ENCODE results near the gene APC2.
"Not testable (repeated sequence)": the region's sequence is repeated elsewhere in the genome, so short reads cannot be mapped to it uniquely, and the experiment has no call there.

APC2 gene

DNA sequence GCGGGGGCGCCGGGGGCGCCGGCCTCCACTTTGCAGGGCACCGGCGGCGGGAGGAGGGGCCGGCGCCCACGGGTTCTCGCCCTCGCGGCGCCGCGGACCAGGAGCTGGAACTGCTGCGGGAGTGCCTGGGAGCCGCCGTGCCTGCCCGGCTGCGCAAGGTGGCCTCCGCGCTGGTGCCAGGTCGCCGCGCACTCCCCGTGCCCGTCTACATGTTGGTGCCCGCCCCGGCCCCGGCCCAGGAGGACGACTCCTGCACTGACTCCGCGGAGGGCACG is 17.2 kb downstream of the APC2 start:
- DNase-seq = no peak

DNA sequence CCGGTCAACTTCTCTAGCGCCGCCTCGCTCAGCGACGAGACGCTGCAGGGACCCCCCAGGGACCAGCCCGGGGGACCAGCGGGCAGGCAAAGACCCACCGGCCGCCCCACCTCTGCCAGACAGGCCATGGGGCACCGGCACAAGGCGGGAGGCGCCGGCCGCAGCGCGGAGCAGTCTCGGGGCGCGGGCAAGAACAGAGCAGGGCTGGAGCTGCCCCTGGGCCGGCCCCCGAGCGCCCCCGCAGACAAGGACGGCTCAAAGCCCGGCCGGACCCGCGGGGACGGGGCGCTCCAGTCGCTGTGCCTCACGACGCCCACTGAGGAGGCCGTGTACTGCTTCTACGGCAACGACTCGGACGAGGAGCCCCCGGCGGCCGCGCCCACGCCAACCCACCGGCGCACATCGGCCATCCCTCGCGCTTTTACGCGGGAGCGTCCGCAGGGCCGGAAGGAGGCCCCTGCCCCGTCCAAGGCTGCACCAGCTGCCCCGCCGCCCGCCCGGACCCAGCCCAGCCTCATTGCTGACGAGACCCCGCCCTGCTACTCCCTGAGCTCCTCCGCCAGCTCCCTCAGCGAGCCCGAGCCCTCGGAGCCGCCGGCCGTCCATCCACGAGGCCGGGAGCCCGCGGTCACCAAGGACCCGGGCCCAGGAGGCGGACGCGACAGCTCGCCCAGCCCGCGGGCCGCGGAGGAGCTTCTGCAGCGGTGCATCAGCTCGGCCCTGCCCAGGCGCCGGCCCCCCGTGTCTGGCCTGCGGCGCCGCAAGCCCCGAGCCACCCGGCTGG is 17.8 kb downstream of the APC2 start:
- DNase-seq = no peak

DNA sequence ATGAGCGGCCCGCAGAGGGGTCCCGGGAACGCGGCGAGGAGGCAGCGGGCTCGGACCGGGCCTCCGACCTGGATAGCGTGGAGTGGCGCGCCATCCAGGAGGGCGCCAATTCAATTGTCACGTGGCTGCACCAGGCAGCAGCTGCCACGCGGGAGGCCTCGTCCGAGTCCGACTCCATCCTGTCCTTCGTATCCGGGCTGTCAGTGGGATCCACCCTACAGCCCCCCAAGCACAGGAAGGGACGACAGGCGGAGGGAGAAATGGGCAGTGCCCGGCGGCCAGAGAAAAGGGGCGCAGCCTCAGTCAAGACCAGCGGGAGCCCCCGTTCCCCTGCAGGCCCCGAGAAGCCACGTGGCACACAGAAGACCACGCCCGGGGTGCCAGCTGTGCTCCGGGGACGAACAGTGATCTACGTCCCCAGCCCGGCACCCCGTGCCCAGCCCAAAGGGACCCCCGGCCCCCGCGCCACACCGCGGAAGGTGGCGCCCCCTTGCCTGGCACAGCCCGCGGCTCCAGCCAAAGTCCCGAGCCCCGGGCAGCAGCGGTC is 18.4 kb downstream of the APC2 start:
- no peak for DNase-seq

DNA sequence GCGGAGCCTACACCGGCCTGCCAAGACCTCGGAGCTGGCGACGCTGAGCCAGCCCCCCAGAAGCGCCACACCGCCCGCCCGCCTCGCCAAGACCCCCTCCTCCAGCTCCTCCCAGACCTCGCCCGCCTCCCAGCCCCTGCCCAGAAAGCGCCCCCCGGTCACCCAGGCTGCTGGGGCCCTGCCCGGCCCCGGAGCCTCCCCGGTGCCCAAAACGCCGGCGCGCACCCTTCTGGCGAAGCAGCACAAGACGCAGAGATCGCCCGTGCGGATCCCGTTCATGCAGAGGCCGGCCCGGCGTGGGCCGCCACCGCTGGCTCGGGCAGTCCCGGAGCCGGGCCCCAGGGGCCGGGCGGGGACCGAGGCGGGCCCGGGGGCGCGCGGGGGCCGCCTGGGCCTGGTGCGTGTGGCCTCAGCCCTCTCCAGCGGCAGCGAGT is 18.9 kb downstream of the APC2 start:
- DNase-seq = no peak

DNA sequence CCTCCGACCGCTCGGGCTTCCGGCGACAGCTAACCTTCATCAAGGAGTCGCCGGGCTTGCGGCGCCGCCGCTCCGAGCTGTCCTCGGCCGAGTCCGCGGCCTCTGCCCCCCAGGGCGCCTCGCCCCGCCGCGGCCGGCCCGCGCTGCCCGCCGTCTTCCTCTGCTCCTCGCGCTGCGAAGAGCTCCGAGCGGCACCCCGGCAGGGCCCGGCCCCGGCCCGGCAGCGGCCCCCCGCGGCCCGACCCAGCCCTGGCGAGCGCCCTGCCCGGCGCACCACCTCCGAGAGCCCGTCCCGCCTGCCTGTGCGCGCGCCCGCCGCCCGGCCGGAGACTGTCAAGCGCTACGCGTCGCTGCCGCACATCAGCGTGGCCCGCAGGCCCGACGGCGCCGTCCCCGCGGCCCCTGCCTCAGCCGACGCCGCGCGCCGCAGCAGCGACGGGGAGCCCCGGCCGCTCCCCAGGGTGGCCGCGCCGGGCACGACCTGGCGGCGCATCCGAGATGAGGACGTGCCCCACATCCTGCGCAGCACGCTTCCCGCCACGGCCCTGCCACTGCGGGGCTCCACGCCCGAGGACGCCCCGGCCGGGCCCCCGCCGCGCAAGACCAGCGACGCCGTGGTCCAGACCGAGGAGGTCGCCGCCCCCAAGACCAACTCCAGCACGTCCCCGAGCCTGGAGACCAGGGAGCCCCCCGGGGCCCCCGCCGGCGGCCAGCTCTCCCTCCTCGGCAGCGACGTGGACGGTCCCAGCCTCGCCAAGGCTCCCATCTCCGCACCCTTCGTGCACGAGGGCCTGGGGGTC is 19.5 kb downstream of the APC2 start:
- DNase-seq = no peak

DNA sequence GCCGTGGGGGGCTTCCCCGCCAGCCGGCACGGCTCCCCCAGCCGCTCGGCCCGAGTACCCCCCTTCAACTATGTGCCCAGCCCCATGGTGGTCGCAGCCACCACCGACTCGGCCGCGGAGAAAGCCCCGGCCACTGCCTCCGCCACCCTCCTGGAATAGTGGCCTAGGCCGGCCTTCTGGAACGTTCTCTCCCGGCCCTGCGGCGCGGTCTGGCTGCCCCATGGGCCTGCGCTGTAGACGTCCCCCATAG is 20.1 kb downstream of the APC2 start:
- DNase-seq = no peak

DNA sequence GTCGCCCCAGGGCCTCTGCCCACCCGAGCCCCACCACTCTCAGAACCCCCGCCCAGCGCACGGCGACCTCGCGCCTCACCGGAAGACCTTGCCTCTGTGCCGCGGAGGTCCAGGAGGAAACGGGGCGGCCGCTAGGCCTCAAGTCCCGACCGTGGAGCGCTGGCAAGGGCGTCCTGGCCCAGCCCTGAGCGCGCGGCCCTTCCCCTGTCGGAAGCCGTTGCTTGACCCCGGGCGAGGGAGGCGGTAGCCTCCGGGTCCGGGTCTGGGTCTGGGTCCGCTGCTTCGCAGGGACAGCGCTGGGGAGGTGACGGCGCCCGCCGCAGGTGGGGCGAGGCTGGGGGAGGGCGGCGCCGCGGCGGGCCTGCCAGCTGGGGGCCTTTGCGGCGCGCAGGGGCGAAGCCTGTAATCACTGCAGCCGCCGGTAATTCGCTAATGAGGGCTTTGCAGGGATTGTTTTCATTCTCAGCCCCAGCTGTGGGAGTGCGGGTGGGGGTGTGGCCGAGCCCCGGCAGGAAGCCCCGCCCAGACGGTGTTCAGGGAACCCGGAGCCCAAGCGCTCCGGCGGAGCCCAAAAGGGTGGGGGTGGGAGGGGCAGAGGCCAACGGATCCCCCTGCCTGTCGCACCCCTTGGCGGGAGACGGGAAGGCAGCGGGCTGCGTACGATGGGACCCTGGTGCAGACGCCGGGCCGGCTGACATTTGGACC is 20.5 kb downstream of the APC2 start:
- DNase-seq = no peak

DNA sequence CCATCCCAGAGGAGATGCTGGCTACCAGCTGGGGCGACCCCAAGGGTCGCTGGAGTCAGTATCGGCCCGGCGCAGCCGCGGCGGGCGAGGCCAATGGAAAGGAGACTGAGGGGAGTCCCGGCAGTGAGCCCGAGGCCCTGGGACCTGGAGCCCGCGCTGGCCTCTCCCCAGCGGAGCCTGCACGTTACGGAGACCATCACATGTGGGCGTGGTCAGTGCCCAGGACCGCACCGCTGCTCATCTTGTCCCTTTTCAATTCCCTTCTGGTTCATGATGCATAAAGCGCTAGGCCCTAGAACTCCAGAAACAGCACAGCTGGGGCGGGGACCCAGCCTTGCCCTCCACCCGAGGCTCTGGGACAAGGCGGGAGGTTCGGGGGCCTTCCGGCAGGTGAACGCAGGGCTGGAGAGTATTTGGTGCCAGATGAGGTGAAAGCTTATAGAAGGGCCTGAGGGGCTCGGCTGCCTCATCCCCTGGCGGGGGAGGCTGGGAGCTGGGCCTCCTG is 21.1 kb downstream of the APC2 start:
- no peak for DNase-seq

DNA sequence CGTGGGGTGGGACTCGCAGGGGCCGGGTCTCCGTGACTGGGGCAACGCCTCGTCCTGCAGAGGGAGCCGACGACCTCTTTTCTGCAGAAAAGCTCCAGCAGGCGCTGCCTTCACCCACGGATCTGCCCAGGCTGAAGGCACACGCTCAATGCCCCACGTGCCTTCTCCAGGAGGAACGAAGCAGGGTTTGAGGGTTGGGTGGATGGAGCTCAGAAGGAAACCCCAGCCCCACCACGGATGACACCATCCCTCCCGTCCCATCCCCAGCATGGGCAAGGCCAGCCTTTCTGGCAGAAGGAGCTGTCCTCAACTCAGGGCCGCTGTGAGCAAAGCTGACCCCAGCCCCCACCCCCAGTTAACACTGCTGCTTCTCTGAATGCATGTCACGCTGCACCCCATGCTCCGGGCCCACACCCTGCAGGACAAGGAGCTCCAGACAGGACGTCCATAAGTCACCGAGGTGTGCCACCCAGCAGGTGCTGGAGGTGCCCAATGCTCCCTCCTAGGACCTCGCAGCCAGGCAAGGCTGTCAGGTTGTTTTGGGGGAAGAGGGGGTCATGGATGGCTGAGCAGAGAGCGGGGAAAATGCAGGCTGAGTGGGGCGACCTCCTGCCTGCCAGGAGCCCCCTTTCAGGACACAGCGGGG is 21.7 kb downstream of the APC2 start:
- no peak for DNase-seq

DNA sequence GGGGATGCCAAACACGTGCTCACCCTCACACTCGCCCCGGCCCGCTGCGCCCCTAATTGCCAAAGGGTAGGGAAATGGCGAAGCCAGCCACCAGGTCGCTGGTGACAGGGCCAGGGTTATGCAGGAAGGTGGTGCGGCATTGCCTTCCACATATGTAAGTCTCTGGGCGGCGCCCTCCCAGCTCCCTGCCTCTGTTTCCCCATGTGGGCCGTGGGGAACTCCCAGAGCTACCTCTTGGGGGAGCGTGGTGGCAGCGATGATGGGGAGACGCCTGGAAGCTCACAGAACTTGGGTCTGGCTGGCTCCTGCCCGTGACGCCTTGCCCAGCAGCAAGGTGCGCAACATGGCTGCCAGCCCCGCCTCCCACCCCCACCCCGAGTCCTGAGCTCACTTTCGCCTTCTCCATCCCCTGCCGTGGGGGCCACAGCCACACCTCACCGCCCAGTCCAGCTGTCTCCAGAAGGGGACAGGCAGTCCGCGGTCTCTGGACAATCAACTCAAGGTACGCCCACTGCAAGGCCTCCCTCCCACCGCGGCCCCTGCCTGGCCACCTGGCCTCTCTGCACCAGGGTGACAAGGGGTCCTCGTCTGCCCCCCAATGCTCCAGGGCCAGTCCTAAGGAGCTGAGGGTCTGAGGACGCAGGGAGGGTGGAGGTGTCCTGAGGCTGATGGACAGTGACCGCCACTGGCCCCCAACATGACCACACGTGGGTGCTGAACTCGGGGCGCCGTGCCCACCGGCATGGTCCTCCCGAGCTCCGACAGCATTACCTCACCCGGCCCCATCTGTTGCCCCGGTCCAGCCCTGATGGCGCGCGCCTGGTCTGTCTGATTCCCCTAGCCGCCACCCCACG is 22.5 kb downstream of the APC2 start:
- DNase-seq = no peak

DNA sequence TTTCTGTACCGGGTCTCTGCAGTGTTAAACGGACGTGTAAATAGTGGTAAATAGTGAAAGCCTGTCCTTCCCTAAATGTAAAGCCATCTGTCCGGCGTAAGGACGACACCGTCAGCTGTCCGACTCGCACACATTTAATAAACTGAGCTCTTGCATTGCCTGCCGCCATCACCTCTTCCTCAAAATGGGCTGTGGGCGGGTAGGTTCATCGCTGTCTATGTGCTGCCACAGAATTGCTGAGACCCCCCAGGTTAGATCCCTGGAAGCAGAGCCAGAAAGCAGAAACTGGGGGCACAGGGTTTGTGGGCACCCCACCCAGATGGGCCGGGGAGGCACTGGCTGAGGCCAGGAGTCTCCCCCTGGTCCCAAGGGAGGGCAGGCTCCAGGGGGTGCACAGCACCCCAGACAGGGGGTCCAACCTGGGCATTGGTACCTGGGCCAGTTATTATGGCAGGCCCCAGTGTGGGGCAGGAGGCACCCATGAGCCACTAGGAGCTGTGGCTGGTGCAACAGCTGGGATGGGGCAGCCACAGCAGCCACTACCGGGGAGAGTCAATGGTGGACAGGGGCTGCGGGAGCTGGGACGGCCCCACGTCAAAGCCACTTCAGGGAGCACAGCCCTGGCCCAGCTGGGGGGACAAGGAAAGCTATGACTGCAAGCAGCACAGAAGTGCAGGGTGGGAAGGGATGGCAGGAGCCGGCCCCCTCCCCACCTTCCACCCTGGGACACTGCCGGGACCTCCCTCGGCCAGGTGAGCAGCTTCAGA is 23.3 kb downstream of the APC2 start:
- no peak for DNase-seq

DNA sequence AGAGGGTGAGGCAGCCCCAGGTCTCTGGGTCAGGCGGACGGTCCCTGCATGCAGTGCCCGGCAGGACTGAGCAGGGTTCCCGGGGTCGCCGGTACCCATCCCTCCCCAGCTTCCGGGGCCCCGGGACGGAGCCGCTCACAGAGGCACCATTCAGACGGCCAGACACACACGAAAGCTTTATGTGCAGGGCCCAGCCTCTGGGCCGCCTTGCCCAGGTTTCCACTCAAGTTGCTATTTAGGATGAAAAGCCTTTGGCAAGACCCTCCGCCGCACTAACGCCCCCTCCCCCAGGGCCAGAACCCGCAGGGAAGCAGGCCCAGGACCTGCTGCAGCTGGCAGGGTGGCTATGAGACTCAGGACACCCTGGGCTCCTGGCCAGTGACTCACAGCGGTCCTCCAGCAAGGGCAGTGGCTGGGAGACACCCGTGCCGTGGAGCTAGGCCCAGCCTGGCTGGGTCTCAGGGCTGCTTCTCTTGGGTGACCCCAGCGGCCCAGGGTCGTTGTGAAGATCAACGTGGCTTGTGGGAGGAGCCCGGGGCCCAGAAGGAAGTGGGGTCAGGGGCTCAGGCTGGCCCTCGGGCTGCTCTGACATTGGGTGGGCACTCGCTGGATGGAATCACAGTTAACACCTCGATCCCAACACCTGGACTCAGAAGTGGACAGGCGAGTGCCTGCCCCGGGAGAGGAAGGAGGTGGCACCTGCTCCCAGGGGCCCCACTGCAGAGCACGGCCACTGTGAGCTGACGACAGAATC is 24.3 kb downstream of the APC2 start:
- DNase-seq = no peak

DNA sequence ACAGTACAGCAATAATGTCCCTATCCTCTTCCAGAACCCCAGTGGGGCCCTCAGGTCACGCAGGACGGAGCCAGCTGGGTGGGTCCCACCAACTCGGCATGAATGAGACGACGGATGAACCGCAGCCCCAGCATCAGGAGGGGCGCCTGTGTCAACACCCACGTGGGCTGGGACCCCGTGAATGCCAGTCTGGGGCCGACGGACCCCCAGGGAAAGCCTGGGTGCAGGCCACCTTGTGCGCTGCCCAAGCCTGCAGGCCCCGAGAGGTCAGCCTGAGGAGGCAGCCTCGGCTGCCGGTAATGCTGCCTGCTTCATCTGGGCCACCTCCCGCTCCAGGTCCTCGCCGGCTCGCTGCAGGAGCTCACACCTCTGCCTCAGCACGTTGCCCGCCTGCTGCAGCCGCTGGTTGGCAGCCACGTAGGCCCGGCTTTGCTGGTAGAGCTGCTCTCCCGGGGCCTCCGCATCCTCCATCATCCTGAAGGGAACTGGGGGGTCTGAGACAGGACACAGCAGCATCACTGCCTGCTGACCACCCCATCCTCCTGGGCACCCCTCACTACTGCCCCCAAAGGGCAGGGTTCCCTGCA is 24.9 kb downstream of the APC2 start:
- no peak for DNase-seq

DNA sequence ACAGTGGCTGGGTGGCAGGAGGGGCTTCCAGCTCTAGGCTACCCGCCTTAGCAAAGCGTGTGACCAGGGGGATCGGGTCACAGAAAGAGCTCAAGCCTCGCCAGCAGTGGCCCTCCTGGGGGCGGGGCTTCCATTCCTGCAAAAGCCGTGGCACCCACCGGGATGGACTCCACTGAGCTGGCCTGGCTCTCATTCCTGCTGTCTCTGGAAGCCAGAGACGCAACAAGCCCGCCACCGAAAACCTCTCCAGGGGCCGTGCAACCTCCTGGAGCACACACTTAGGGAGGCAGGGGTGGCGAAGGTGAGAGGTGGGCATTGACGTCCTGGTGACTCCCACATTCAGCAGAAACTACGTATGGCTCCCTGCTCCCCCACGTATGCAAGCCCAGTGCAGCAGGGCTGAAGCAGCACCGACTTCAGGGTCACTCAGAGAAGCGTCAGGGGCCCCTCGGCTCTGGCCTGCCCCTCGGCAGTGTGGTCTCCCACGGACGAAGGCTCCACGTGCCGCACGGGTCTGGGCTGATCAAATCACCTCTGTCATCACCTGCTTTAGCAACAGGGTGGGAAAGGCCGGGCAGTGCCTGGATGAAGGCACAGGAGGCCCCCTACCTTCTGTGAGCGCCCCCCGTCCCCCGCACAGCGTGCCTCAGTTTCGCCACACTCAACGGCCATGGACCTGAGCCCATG is 26.0 kb downstream of the APC2 start:
- DNase-seq = no peak

DNA sequence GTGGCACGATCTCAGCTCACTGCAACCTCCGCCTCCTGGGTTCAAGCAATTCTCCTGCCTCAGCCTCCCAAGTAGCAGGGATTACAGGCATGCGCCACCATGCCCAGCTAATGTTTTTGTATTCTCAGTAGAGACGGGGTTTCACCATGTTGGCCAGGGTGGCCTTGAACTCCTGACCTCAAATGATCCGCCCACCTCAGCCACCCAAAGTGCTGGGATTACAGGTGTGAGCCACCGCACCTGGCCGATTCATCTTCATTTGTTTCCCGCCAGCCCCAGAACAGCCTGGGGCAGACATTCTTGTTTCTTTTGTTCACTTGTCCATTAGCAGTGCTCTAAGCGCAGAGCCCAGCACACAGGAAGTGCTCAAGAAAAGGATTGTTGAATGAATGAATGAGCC is 27.1 kb downstream of the APC2 start:
- DNase-seq = not testable (repeated sequence)

DNA sequence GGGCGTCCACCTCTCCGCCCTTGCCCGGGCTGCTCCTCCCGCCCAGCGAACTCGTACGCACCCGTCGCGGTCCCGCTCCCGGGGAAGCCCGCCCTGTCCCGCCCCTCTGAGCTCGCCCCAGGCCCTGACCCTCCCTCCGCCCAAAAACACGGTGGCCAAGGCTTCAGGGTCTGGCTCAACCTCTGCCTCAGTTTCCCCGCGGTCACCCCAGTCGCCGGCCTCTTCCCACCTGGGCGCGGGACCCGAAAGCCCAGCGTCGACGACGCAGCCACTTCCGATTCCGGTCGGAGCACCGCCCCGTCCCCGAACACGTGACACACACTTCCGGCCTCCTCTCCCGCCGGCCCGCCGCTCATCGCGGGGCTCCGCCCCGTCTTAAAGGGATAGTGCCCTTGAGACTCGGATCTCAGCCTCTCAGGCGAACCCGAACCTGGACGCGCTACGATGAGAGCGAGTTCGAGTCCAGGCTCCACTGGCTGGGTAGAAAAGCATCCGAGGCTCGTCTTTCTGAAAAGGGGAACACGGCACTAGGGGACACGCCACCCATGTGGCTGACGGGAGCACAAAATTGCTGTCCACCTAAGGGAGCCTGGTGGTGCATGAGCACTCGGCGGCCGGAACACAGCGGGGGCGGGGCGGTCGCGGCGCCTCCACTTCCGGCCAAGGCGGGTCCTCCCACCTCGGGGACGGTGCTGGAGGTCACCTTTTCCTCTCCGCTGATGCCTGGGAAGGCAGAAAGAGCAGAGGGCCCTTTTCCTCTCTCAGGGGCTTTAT is 29.2 kb downstream of the APC2 start, which contains the start of gene C19orf25:
C19orf25 (minus strand) TSS at position 282 of the 774 bp plus-strand sequence. CDS start 312 bp downstream, outside the sequence.
- DNase-seq = peak; percentile 87

DNA sequence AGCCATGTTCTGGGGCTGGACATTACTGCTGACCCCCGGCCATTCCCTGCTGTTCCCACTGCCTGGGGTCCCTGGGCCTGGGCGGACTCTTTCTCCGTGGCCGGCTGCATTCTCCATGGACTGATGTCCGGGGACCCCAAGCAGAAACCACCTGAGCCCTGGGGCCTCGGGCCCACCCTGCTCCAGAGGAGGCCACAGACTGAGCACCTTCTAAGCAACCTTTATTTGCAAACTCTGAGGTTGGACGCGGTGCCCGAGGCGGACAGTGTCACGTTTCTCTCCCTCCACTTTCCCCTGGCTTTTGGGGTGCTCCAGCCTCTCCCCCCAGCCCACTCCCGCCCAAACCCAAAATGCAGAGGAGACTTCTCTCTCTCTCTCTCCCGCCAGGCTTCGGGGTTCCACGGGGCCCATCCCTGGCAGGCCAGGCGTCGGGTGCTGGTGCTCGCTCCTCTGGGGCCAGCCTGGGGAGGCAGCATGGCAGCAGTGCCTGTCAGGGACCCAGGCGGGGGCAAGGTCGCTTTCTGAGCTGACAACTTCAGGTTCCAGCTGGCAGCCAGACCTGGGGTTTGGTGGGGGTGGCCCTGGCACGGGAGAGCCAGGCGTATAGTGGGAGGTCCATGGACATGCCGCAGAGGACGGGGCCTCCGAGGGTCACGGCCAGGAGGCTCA is 31.4 kb downstream of the APC2 start:
- DNase-seq = no peak

DNA sequence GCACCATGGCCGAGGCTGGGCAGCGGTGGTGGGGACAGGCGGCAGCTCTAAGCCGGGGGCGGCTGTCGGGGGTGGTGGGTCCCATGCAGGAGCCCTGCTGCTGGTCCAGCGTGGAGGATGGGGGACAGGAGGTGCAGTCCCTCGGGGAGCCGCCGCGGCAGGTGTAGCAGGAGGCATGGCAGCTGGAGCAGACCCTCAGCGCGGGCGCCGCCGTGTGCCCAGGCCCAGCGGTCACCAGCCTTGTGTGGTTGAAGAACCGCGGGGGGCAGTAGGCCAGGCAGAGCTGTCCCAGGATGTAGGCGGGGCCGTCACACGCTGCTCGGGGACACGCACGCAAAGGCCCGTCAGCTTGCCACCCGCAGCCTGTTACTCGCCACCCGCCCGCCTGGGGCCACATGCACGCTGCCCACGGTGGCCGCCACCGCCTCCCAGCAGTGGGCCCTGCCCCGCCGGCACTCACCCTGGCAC is 32.0 kb downstream of the APC2 start:
- DNase-seq = no peak
